Middle frontal gyrus (tissue), 1 donor: ENCODE measurements around the gene ROPN1B.

ENCODE experiments used
- DNase-seq: peaks from one replicate; pipeline ENCODE4 v3.0.0-alpha.2; 2015; ENCODE audit warnings: low spot score; ENCODE audit errors: extremely low spot score

ROPN1B gene

GRCh38 chr3:126003447-126004190 lies 34.6 kb downstream of the ROPN1B start:
- no peak for DNase-seq

- no peak for DNase-seq
Measured at GRCh38 chr3:126004217-126004616, 35.2 kb downstream of the ROPN1B start.

- DNase-seq, result no peak
Measured at GRCh38 chr3:126004692-126005091, 35.7 kb downstream of the ROPN1B start.

GRCh38 chr3:126005951-126006350 lies 37.0 kb downstream of the ROPN1B start:
- no peak for DNase-seq

GRCh38 chr3:126008219-126008618 lies 39.2 kb downstream of the ROPN1B start:
- DNase-seq, result no peak

GRCh38 chr3:126009181-126009580 lies 40.2 kb downstream of the ROPN1B start:
- no peak for DNase-seq

- DNase-seq, result no peak
Measured at GRCh38 chr3:126013751-126014156, 44.8 kb downstream of the ROPN1B start.

GRCh38 chr3:126014252-126014651 lies 45.3 kb downstream of the ROPN1B start:
- DNase-seq, result no peak

- DNase-seq, result no peak
Measured at GRCh38 chr3:126015075-126015474, 46.1 kb downstream of the ROPN1B start.

- no peak for DNase-seq
Measured at GRCh38 chr3:126016616-126017015, 47.6 kb downstream of the ROPN1B start.

GRCh38 chr3:126017362-126017761 lies 48.4 kb downstream of the ROPN1B start:
- DNase-seq, result no peak

- DNase-seq, result no peak
Measured at GRCh38 chr3:126018545-126018944, 49.6 kb downstream of the ROPN1B start.

- no peak for DNase-seq
Measured at GRCh38 chr3:126018995-126019394, 50.0 kb downstream of the ROPN1B start.

- no peak for DNase-seq
Measured at GRCh38 chr3:126019683-126020082, 50.7 kb downstream of the ROPN1B start.

GRCh38 chr3:126021224-126021623 lies 52.2 kb downstream of the ROPN1B start:
- no peak for DNase-seq

- DNase-seq, result no peak
Measured at GRCh38 chr3:126021702-126022101, 52.7 kb downstream of the ROPN1B start.

- no peak for DNase-seq
Measured at GRCh38 chr3:126022741-126023359, 53.9 kb downstream of the ROPN1B start.

- DNase-seq, result no peak
Measured at GRCh38 chr3:126023390-126023789, 54.4 kb downstream of the ROPN1B start.

- DNase-seq, result no peak
Measured at GRCh38 chr3:126024049-126024854, 55.3 kb downstream of the ROPN1B start.

- DNase-seq, result no peak
Measured at GRCh38 chr3:126025116-126025729, 56.2 kb downstream of the ROPN1B start.

GRCh38 chr3:126025862-126026261 lies 56.9 kb downstream of the ROPN1B start:
- no peak for DNase-seq

GRCh38 chr3:126026277-126026751 lies 57.3 kb downstream of the ROPN1B start:
- no peak for DNase-seq
